WI38 (cell line): ENCODE measurements around the gene DUSP1.

Experiments
- H3K4me3 ChIP-seq: 2 replicates; pipeline ENCODE4 v1.5.1; 2011; ENCODE audit warnings: low read depth, mild to moderate bottlenecking, control low read depth, low read length
- TF ChIP-seq, protein P1 (sequence below): IDR thresholded peaks from 2 replicates; pipeline ENCODE4 v1.5.1; 2012; ENCODE audit warnings: low read depth, mild to moderate bottlenecking, control low read depth, low read length

Gene DUSP1

DNA sequence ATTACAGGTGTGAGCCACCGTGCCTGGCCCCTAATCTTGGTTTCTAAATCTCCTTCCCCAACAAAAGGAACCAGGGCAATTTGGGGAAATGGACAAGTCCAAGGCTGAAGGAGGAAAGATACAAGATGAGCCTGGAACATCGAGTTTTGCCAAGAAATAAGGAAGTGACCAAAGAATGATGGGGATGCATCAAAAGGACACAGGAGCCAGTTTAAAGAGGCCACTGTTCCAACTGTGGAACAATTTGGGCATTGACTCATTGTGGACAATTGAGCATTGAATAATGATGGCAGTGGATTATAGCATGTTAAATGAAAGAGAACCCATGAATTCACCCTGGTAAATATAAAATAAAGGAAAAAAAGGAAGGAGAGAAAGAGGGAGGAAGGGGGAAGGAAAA lies 47.5 kb downstream of the DUSP1 start:
- H3K4me3 ChIP-seq: no peak overlapping the region
- TF ChIP-seq, protein P1, sequence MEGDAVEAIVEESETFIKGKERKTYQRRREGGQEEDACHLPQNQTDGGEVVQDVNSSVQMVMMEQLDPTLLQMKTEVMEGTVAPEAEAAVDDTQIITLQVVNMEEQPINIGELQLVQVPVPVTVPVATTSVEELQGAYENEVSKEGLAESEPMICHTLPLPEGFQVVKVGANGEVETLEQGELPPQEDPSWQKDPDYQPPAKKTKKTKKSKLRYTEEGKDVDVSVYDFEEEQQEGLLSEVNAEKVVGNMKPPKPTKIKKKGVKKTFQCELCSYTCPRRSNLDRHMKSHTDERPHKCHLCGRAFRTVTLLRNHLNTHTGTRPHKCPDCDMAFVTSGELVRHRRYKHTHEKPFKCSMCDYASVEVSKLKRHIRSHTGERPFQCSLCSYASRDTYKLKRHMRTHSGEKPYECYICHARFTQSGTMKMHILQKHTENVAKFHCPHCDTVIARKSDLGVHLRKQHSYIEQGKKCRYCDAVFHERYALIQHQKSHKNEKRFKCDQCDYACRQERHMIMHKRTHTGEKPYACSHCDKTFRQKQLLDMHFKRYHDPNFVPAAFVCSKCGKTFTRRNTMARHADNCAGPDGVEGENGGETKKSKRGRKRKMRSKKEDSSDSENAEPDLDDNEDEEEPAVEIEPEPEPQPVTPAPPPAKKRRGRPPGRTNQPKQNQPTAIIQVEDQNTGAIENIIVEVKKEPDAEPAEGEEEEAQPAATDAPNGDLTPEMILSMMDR: no peak

DNA sequence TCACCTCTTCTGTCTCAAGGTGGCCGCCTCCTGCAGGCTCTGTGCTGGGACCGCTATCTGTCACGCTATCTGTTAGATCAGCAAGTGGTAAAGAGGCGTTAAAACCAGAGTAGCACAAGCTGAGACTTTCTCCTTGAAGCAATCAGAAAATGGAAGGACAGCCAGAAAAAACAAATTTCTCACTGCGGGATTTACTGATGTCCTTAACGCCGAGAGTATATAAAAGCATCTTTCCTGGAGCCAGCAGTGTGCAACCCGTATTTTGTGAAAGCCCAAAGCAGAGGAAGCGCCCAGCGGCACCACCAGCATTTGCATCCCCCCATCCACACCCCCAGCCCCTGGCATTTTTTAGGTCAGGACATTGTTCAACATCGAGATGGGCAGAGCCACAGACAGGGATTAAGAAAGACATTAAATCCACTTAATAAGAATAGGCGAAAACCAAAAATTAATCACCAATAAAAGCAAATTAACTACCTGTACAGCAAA lies 48.6 kb downstream of the DUSP1 start:
- TF ChIP-seq, protein P1: no peak
- H3K4me3 ChIP-seq: no peak overlapping the region

DNA sequence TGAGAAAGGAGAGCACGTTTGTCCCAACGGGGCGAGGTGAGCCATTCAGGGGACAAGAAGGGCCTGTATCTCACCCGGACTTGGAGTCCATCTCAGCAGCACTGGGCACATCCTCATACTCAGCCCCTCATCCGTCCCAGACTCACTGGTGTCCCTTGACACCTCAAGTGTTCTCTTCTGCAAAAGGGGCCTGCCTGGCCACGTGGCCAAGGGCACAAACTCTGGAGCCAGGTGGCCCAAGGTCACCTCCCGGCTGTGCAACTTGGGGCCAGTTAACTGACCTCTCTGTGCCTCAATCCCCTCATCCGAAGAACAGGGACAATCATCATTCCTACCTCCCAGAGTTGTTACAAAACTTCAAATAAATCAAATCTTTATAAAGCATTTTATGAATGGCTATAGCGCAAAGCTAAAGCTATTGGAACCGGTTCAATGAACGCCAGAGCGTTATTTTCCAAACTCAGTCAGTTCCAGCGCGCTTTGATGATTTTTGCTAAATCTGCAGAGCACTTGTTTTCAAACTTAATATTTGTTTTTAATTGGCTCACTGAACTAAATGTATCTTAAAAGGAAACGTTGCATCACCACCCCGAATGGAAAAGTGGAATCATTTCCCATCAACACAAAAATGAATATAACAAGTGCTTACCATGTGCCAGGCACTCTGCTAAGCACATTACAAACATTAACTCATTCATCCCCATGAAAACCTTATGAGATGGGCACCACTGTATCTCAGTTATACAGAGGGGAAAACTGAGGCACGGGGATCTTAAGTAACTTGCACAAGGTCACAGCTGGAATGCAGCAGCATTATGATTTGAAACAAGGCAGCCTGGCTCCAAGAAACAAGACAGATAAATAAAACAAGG lies 49.3 kb downstream of the DUSP1 start:
- H3K4me3 ChIP-seq: no peak overlapping the region
- TF ChIP-seq, protein P1: no peak

DNA sequence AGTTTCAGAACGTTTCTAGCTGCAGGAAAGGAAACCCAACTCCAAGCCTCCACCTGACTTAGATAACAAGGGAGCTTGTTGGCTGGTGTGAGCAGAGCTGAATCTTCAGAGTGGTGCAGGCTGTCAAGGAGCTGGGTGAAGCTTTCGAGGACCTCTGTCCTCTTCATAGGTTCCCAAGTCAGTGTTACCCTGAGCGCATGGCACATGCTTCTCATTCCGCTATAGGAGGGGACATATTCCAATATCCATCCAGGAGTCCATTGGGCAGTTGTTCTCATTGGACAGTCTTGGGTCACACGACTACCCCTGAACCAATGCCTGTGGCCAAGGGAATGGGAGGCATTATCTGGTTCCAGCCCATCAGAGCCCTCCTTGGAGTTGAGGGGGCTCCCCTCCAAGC lies 50.3 kb downstream of the DUSP1 start:
- TF ChIP-seq, protein P1: no peak
- no peak overlapping the region for H3K4me3 ChIP-seq

DNA sequence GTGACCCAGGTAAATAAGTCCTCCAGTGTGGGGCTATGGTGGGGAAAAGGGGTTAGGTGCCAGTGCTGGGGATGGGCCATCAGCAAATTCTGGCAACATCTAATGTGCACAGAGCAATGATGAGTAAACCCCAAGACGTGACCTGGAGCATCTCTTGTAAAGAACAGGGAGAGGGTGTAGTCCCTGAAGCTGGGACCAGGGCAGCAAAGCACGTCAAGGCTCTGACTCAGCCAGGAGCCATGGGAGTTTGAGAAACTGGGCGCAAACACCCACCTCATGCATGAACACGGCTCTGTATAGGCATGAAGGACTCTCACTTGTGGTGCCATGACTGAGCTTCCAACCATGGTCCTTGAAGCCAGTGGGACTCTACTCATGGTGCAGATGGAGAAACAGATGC lies 51.8 kb downstream of the DUSP1 start:
- H3K4me3 ChIP-seq: no peak overlapping the region
- TF ChIP-seq, protein P1: no peak

DNA sequence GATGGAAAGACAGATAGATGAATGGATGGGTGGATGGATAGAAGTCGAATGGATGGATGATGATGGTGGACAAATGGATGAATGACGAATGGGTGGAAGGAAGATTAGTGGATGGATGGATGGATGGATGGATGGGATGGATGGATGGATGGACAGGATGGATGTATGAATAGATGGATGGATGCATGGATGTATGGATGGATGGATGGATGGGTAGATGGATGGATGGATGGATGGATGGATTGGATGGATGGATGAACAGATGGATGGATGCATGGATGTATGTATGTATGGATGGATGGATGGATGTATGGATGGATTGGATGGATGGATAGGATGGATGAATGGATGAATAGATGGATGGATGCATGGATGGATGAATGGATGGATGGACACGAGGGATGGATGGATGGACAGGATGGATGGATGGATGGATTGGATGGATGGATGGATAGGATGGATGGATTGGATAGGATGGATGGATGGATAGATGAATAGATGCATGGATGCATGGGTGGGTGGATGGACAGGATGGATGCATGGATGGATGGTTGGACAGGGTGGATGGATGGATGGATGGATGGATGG lies 52.4 kb downstream of the DUSP1 start:
- TF ChIP-seq, protein P1: no peak
- H3K4me3 ChIP-seq: no peak overlapping the region
